ENCODE data around the gene ABHD2. TPM values are rescaled to one million over a fixed set of nuclear protein-coding genes. Genes with fewer than 3 reads are reported as not detected.

The ABHD2 gene
- total and polyA plus RNA-seq, 9 of the 15 experiments (the other 6 are each of a cell fraction or from before 2014, with no cell fraction given): 16.9 to 99.8 (median 47.5) TPM

GRCh38 chr15:89243691-89244573 is 155.7 kb downstream of the ABHD2 start, which contains the start of gene FANCI (continued):
- peak; percentile 83 for TF ChIP-seq E2F8 (IDR thresholded peaks at IDR 0.05; ENCODE audit: low read depth, partially characterized antibody)
- no peak for TF ChIP-seq TAF9B (IDR thresholded peaks at IDR 0.05; ENCODE audit: partially characterized antibody)
- peak; percentile 95 for TF ChIP-seq GABPB1 (CRISPR knock-in tag; IDR thresholded peaks at IDR 0.05)
- TF ChIP-seq PML (IDR thresholded peaks at IDR 0.05; ENCODE audit: low read length): peak; percentile 36; the same call in 1 of the 2 replicates
- peak; percentile 86 for TF ChIP-seq EGR1 (conservative IDR thresholded peaks at IDR 0.05)
- no peak for TF ChIP-seq MLLT1 (IDR thresholded peaks at IDR 0.05)
- 0 out of 2 replicates have a peak, but pooled peaks have one; percentile 79 for TF ChIP-seq NR1H2 (CRISPR knock-in tag; IDR thresholded peaks at IDR 0.05)
- TF ChIP-seq SAFB2 (IDR thresholded peaks at IDR 0.05; ENCODE audit: borderline replicate concordance, low read depth, low read length, severe bottlenecking): no peak
- peak; percentile 77 for TF ChIP-seq ZBTB49 (CRISPR knock-in tag; IDR thresholded peaks at IDR 0.05; ENCODE audit: borderline replicate concordance)
- TF ChIP-seq NFIX (CRISPR knock-in tag; IDR thresholded peaks at IDR 0.05; ENCODE audit: low read depth): no peak
- TF ChIP-seq BHLHE40 (IDR thresholded peaks at IDR 0.05; ENCODE audit: low read length): peak; percentile 96
- TF ChIP-seq KAT8 (IDR thresholded peaks at IDR 0.05; ENCODE audit: low read depth): peak; percentile 53; the same call in 1 of the 2 replicates
- TF ChIP-seq SRSF3 (IDR thresholded peaks at IDR 0.05; ENCODE audit: insufficient read depth, low read length): no peak
- no peak for TF ChIP-seq DDX20 (tag; IDR thresholded peaks at IDR 0.05; ENCODE audit: low read depth)
- peak; percentile 85 for TF ChIP-seq CREM (IDR thresholded peaks at IDR 0.05; ENCODE audit: low read depth)
- TF ChIP-seq ZNF124 (CRISPR knock-in tag; IDR thresholded peaks at IDR 0.05): peak; percentile 90; the same call in 1 of the 2 replicates
- no peak for TF ChIP-seq GABPB2 (CRISPR knock-in tag; conservative IDR thresholded peaks at IDR 0.05)
- 0 out of 2 replicates have a peak, but pooled peaks have one; percentile 15 for TF ChIP-seq BMI1 (IDR thresholded peaks at IDR 0.05; ENCODE audit: low read length)
- TF ChIP-seq ZKSCAN8 (CRISPR knock-in tag; IDR thresholded peaks at IDR 0.05): no peak
- no peak for TF ChIP-seq POU5F1 (IDR thresholded peaks at IDR 0.05; ENCODE audit: borderline replicate concordance, low read depth, low read length, partially characterized antibody)
- no peak for TF ChIP-seq SNIP1 (IDR thresholded peaks at IDR 0.05; ENCODE audit: low read depth)
- TF ChIP-seq LEF1 (IDR thresholded peaks at IDR 0.05): 0 out of 2 replicates have a peak, but pooled peaks have one; percentile 9
- no peak for TF ChIP-seq ZNF347 (CRISPR knock-in tag; IDR thresholded peaks at IDR 0.05; ENCODE audit: low read depth)
